H1 (cell line): ENCODE results near the gene C17orf107. TPM values are rescaled to one million over a fixed set of nuclear protein-coding genes. Genes with fewer than 3 reads are reported as not detected.

Experiments
- POLR2AphosphoS5 ChIP-seq: IDR thresholded peaks from 2 replicates; pipeline ENCODE4 v1.6.1; 2011; ENCODE audit warnings: low read depth, low read length
- polyA plus RNA-seq, 7 experiments: library from polyadenylated mRNA; depleted of rRNA in 3 of 7; stranded (reverse) in 5 of 7; unstranded in 2 of 7; fragments of >200 nt in 5 of 7; fragments of 200-250 nt in 2 of 7; gene quantifications; 1 replicate in 5 of 7; 2 replicates in 1 of 7; 4 replicates in 1 of 7; pipeline versions ENCODE4 v1.2.1 to v1.2.3, GENCODE V29; 2011 to 2013; ENCODE audit warnings: missing spikeins in 2 of 7, mixed read lengths in 2 of 7
- total RNA-seq: library from RNA; stranded (reverse); fragmentation: NEBNext Ultra II Directional; extraction: Animal tissue kit (Norgen Biotek cat#: 25700); gene quantifications from 2 replicates; pipeline ENCODE4 v1.2.1, GENCODE V29; 2021

C17orf107 gene
- total and polyA plus RNA-seq, 2 of the 8 experiments (the other 6 are each of a cell fraction or from before 2014, with no cell fraction given), result 0.39 to 0.45 TPM

GRCh38 chr17:4934173-4934979 is 35.0 kb downstream of the C17orf107 start (continued):
- TF ChIP-seq POLR2AphosphoS5, result no peak
